ENCODE measurements around the gene HMGXB4.

- TF ChIP-seq CTCF (IDR thresholded peaks at IDR 0.05): no peak
- no peak for TF ChIP-seq EZH2 (IDR thresholded peaks at IDR 0.05; ENCODE audit: borderline replicate concordance, insufficient read depth, low read depth, low read length, poor library complexity, severe bottlenecking)
Measured at GRCh38 chr22:35310556-35311550, 53.6 kb downstream of the HMGXB4 start.

Measured in B cell (primary cell).